Stomach (tissue), 9 donors: ENCODE measurements around the gene OBSCN. TPM values are rescaled to one million over a fixed set of nuclear protein-coding genes. Genes with fewer than 3 reads are reported as not detected.
A peak's percentile ranks its signal among the peaks of the same experiment; 100 is the strongest.

Experiments
- DNase-seq, 2 donors: peaks; one replicate each; pipeline versions ENCODE4 v3.0.0 to v3.0.0-alpha.2; 2013 to 2019
- H3K27ac ChIP-seq, 5 donors: fragments of 200-600 bp in 4 of 5; sonication (generic) in 4 of 5; one replicate each; pipeline ENCODE4 v1.5.1; 2013 to 2019; ENCODE audit warnings: mild to moderate bottlenecking in 1 of 5, moderate library complexity in 1 of 5
- H3K27me3 ChIP-seq, 3 donors: fragments of 200-600 bp; sonication (generic); one replicate each; pipeline ENCODE4 v1.5.1; 2017 to 2019; ENCODE audit warnings: mixed run types in 1 of 3
- H3K36me3 ChIP-seq, 4 donors: fragments of 200-600 bp; sonication (generic); 1 replicate in 3 of 4; 2 replicates in 1 of 4; pipeline ENCODE4 v1.5.1; 2016 to 2019
- H3K4me1 ChIP-seq, 4 donors: fragments of 200-600 bp; sonication (generic); one replicate each; pipeline ENCODE4 v1.5.1; 2016 to 2019
- H3K4me3 ChIP-seq, 4 donors: fragments of 200-600 bp; sonication (generic) in 3 of 4; one replicate each; pipeline ENCODE4 v1.5.1; 2016 to 2019; ENCODE audit warnings: mild to moderate bottlenecking in 1 of 4
- H3K9me3 ChIP-seq, 4 donors: fragments of 200-600 bp; sonication (generic); one replicate each; pipeline ENCODE4 v1.5.1; 2016 to 2019
- EP300 ChIP-seq: sonication (generic); formaldehyde crosslinking; IDR thresholded peaks from one replicate; pipeline ENCODE4 v1.6.1; 2017; ENCODE audit warnings: antibody characterized with exemption
- POLR2A ChIP-seq, 4 donors: fragments of 450-650 bp; IDR thresholded peaks; one replicate each; pipeline ENCODE4 v1.6.1; 2016; ENCODE audit warnings: antibody characterized with exemption in 4 of 4, control low read depth in 2 of 4, mild to moderate bottlenecking in 1 of 4, moderate library complexity in 1 of 4
- POLR2AphosphoS5 ChIP-seq, 3 donors: sonication (generic); formaldehyde crosslinking; IDR thresholded peaks; one replicate each; pipeline ENCODE4 v1.6.1; 2016; ENCODE audit warnings: antibody characterized with exemption in 3 of 3
- WGBS, 5 donors: extraction: QIAGEN DNeasy Blood & Tissue Kit in 3 of 5; methylation state at CpG; one replicate each; pipeline versions ENCODE4 v1.1.5 to v1.1.7; 2013 to 2018; 5-methylcytosine and 5-hydroxymethylcytosine counted together
- intact Hi-C: fragments of 100-400 bp; cut with DNase I; formaldehyde crosslinking; loops from one replicate; pipeline ENCODE4 v1.15.1; 2023; ENCODE audit warnings: low total_unique reads
- polyA plus RNA-seq, 3 donors: library from polyadenylated mRNA; stranded (reverse); fragments of 200-250 nt; gene quantifications; one replicate each; pipeline ENCODE4 v1.2.3, GENCODE V29; 2013
- total RNA-seq, 5 donors: library from RNA; depleted of rRNA; stranded (reverse); fragments of >200 nt; gene quantifications; one replicate each; pipeline versions ENCODE4 v1.1.0 to v1.2.3, GENCODE V29; 2014 to 2016
- TF ChIP-seq, protein P1 (sequence below), 7 experiments: fragments of 450-650 bp in 4 of 7; fragments of 200-600 bp in 3 of 7; sonication (generic) in 3 of 7; IDR thresholded peaks; one replicate each; pipeline ENCODE4 v1.5.1; 2016 to 2019; ENCODE audit warnings: antibody characterized with exemption in 7 of 7, control low read depth in 2 of 7, mild to moderate bottlenecking in 1 of 7
- donor health status: healthy with polysubstance abuse.
- donor health status: Bipolar disorder and iron deficiency.
- donor health status: healthy.

The OBSCN gene
- total and polyA plus RNA-seq, 8 donors: 7.2 to 111 (median 24.7) TPM

DNA sequence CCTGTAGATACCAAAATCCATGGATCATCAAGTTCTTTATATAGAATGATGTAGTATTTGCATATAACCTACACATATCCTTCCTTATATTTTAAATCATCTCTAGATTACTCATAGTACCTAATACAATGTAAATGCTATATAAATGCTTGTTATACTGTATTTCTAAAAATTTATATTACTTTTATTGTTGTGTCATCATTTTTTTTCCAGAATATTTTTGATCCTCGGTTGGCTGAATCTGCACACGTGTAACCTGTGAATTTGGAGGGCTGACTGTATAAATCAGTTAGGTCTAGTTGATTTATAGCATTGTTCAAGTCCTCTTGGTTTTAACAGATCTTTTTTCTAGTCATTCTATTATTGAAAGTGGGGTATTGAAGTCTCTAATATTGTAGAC is 23.3 kb downstream of the OBSCN start:
- peaks cover 0 to 7% (median 0%) of the 10 kb centered on the region in 4 donors for H3K9me3 ChIP-seq
- H3K27me3 ChIP-seq: no peaks in the 10 kb centered on the region
- DNase-seq: no peak
- WGBS, 5 donors: 89 to 94% (median 92%) methylated on average over 2 of the region's 2 CpGs
- H3K4me3 ChIP-seq: no peak overlapping the region
- H3K36me3 ChIP-seq: peaks cover 0 to 29% (median 0%) of the 10 kb centered on the region in 4 donors
- peaks cover 0 to 9% (median 0%) of the 10 kb centered on the region in 4 donors for H3K4me1 ChIP-seq
- intact Hi-C loops: no loop called here
- TF ChIP-seq, protein P1, sequence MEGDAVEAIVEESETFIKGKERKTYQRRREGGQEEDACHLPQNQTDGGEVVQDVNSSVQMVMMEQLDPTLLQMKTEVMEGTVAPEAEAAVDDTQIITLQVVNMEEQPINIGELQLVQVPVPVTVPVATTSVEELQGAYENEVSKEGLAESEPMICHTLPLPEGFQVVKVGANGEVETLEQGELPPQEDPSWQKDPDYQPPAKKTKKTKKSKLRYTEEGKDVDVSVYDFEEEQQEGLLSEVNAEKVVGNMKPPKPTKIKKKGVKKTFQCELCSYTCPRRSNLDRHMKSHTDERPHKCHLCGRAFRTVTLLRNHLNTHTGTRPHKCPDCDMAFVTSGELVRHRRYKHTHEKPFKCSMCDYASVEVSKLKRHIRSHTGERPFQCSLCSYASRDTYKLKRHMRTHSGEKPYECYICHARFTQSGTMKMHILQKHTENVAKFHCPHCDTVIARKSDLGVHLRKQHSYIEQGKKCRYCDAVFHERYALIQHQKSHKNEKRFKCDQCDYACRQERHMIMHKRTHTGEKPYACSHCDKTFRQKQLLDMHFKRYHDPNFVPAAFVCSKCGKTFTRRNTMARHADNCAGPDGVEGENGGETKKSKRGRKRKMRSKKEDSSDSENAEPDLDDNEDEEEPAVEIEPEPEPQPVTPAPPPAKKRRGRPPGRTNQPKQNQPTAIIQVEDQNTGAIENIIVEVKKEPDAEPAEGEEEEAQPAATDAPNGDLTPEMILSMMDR (IDR thresholded peaks at IDR 0.05): no peak
- no peak for TF ChIP-seq POLR2AphosphoS5 (IDR thresholded peaks at IDR 0.05)
- TF ChIP-seq POLR2A (IDR thresholded peaks at IDR 0.05): no peak
- TF ChIP-seq EP300: no peak
- H3K27ac ChIP-seq: no peak overlapping the region

DNA sequence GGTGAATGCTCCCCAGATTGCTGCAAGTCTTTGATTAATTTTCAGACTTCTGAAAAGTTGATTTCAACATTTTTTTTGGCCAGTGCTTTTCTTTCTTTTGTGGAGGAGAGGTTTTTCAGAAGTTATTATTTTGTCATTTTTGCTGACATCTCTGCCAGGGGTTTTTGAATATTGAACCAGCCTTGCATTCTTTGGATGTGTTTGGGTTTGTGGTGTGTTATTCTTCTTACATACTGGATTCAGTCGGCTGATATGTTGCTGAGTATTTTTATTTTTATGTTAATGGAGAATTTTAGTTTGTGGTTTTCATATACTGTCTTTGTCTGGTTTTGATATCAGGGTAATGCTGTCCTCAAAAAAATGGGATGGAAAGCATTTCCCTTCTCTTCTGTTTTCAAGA is 25.3 kb downstream of the OBSCN start:
- Histone ChIP-seq H3K27ac (no peak overlapping the region), H3K27me3 (no peaks in the 10 kb centered on the region), H3K9me3 (peaks cover 0 to 7% (median 0%) of the 10 kb centered on the region in 4 donors), H3K4me1 (no peaks in the 10 kb centered on the region), H3K36me3 (peaks cover 0 to 25% (median 0%) of the 10 kb centered on the region in 4 donors), H3K4me3 (no peak overlapping the region)
- no peak for DNase-seq
- TF ChIP-seq EP300: no peak
- TF ChIP-seq POLR2AphosphoS5 (IDR thresholded peaks at IDR 0.05): no peak
- no peak for TF ChIP-seq POLR2A (IDR thresholded peaks at IDR 0.05)
- TF ChIP-seq, protein P1 (IDR thresholded peaks at IDR 0.05): no peak
- 77 to 100% (median 96%) methylated on average over 1 of the region's 1 CpG for WGBS, 5 donors
- intact Hi-C loops: no loop called here

DNA sequence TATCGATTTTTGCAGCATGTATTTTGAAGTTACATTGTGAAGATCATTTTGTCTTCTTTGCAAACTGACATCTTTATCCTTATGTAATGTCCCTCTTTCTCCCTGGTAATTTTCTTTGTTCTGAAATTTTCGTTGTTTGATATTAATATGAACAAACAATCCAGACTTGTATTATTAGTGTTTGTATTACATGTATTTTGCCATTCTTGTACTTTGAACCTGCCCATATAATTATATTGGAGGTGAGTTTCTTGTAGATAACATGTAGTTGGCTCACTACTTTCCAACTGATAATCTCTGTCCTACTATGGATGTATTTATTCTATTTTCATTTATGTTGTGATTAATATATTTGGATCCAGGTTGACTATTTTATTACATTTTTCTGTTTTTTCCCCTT is 27.1 kb downstream of the OBSCN start:
- no peak for TF ChIP-seq POLR2AphosphoS5 (IDR thresholded peaks at IDR 0.05)
- no peak for TF ChIP-seq EP300
- TF ChIP-seq, protein P1 (IDR thresholded peaks at IDR 0.05): no peak
- no peak for TF ChIP-seq POLR2A (IDR thresholded peaks at IDR 0.05)
- intact Hi-C loops: no loop called here
- no peak overlapping the region for H3K27ac ChIP-seq
- peaks cover 0 to 14% (median 0%) of the 10 kb centered on the region in 4 donors for H3K9me3 ChIP-seq
- DNase-seq: no peak
- no peaks in the 10 kb centered on the region for H3K27me3 ChIP-seq
- 62 to 76% (median 65%) methylated on average over 2 of the region's 2 CpGs for WGBS, 5 donors
- no peaks in the 10 kb centered on the region for H3K4me1 ChIP-seq
- no peak overlapping the region for H3K4me3 ChIP-seq
- H3K36me3 ChIP-seq: peaks cover 0 to 30% (median 5%) of the 10 kb centered on the region in 4 donors

DNA sequence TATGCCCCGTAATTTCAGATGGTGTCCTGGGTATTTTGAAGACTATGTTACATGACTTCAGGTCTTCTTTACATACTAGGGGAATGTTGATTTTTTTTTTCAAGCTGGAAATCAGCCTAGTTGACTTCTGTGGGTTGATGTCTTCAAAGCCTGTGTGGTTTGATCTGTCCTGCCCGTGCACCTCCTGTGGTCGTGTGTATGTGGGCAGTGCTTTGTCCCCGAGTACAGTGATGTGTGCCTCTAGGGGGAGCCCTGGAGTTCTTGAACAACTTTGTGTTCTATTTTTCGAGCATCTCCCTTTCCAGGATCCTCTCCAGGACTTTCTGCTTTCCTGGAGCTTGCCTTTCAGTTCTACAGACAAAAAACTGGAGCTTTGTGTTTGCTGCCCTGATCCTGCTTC is 28.9 kb downstream of the OBSCN start:
- H3K36me3 ChIP-seq: peaks cover 0 to 43% (median 9%) of the 10 kb centered on the region in 4 donors
- 39 to 54% (median 50%) methylated on average over 5 of the region's 5 CpGs for WGBS, 5 donors
- peak in 1 of 2 donors; percentile 49 for DNase-seq
- no peaks in the 10 kb centered on the region for H3K27me3 ChIP-seq
- H3K4me3 ChIP-seq: no peak overlapping the region
- H3K9me3 ChIP-seq: peaks cover 1 to 25% (median 6%) of the 10 kb centered on the region in 4 donors
- H3K27ac ChIP-seq: no peak overlapping the region
- no peaks in the 10 kb centered on the region for H3K4me1 ChIP-seq
- no peak for TF ChIP-seq POLR2A (IDR thresholded peaks at IDR 0.05)
- TF ChIP-seq, protein P1 (IDR thresholded peaks at IDR 0.05): peak in 2 of 7 experiments; percentile 28 to 36
- intact Hi-C loops: no loop called here
